IPS-15b (cell line): ENCODE measurements around the gene ZDHHC21.
"Not testable (repeated sequence)": the region's sequence is repeated elsewhere in the genome, so short reads cannot be mapped to it uniquely, and the experiment has no call there.

Source experiments
- H3K27me3 ChIP-seq: one replicate; pipeline ENCODE4 v1.6.1; 2013; ENCODE audit warnings: low read length; ENCODE audit not compliant: control insufficient read depth, insufficient read depth
- H3K36me3 ChIP-seq: one replicate; pipeline ENCODE4 v1.6.1; 2013; ENCODE audit warnings: low read length; ENCODE audit not compliant: control insufficient read depth, insufficient read depth
- H3K4me1 ChIP-seq: one replicate; pipeline ENCODE4 v1.6.1; 2013; ENCODE audit warnings: mild to moderate bottlenecking, low read length; ENCODE audit not compliant: control insufficient read depth, insufficient read depth
- H3K4me3 ChIP-seq: one replicate; pipeline ENCODE4 v1.5.1; 2013; ENCODE audit warnings: low read depth, low read length
- H3K9ac ChIP-seq: one replicate; pipeline ENCODE4 v1.6.1; 2013; ENCODE audit warnings: low read depth, mild to moderate bottlenecking, low read length
- H3K9me3 ChIP-seq: one replicate; pipeline ENCODE4 v1.6.1; 2013; ENCODE audit warnings: mild to moderate bottlenecking, low read length; ENCODE audit not compliant: control insufficient read depth, insufficient read depth

Gene ZDHHC21

DNA sequence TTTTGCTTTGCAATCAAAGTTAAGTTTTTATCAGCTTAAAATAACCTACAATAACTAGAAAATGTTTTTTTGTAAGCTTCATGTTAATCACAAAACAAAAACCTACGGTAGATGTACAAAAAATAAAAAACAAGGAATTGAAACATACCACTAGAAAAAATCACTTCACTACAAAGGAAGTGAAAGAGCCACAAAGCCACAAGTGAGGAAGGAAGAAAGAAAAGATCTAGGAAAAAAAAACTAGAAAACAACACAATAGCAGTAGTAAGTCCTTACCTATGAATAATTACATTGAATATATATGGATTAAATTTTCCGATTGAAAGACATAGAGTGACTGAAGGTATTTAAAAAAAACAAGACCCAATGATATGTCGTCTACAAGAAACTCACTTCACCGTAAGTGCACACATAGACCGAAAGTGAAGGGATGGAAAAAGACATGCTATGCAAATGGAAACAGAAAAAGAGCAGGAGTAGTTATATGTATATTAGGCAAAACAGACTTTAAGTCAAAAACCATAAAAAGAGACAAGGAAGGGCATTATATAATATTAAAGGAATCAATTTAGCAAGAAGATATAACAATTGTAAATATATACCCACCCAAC, 13.4 kb upstream of the ZDHHC21 start:
- Histone ChIP-seq H3K36me3 (no peaks in the 10 kb centered on the region), H3K4me1 (no peaks in the 10 kb centered on the region), H3K9me3 (no peaks in the 10 kb centered on the region), H3K4me3 (no peak overlapping the region), H3K27me3 (no peaks in the 10 kb centered on the region), H3K9ac (no peak overlapping the region)

- no peak overlapping the region for H3K9ac ChIP-seq
- no peaks in the 10 kb centered on the region for H3K27me3 ChIP-seq
- H3K9me3 ChIP-seq, result no peaks in the 10 kb centered on the region
- H3K4me3 ChIP-seq, result no peak overlapping the region
- no peaks in the 10 kb centered on the region for H3K4me1 ChIP-seq
- no peaks in the 10 kb centered on the region for H3K36me3 ChIP-seq
Observed at GRCh38 chr9:14705079-14705478, 11.8 kb upstream of the ZDHHC21 start.

DNA sequence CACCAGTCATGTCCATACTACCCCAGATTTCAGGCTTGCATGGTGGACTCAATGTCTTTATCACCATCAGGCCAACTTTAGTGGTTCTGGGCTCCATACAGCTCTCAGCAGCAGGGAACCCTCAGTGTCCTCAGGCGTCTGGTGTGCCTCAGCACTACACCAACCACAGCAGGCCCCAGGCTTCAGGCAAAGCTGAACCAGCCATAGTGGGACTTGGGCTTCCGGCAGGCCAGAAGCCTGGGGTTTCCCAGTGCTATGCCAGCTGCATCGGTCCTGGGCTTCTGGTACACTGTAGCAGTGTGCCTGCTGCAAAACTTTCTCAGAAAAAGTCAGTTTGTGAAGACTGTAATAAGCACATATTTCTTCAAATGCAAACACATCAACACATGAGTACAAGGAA, 11.0 kb upstream of the ZDHHC21 start:
- no peak overlapping the region for H3K4me3 ChIP-seq
- no peaks in the 10 kb centered on the region for H3K27me3 ChIP-seq
- H3K9ac ChIP-seq, result no peak overlapping the region
- H3K4me1 ChIP-seq, result no peaks in the 10 kb centered on the region
- H3K9me3 ChIP-seq, result no peaks in the 10 kb centered on the region
- H3K36me3 ChIP-seq, result no peaks in the 10 kb centered on the region

DNA sequence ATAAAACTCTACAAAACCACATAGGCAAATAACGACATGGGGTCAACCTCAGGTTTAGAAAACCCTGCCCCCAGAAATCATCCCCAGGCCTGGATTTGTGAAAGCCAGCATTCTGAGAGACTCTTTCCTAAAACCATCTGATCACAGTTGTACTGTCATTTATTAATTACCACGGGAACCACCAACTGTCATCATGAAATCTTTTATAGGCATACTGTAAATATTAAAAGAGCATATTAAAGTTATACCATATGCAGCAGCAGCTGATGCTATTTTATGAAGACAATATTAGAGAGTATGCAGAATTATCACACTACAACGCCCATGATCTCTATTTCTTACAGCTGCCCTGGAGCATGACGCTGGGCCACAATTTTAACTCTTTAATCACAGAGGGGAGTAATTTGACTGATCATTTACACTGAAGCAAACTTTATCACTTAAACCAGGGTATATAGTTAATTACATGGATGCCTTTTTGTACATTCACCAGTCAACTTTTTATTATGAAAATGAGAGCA, 9.0 kb upstream of the ZDHHC21 start:
- peaks cover under 1% of the 10 kb centered on the region for H3K27me3 ChIP-seq
- no peak overlapping the region for H3K9ac ChIP-seq
- H3K4me3 ChIP-seq, result no peak overlapping the region
- H3K9me3 ChIP-seq, result no peaks in the 10 kb centered on the region
- H3K36me3 ChIP-seq, result no peaks in the 10 kb centered on the region
- H3K4me1 ChIP-seq, result no peaks in the 10 kb centered on the region

DNA sequence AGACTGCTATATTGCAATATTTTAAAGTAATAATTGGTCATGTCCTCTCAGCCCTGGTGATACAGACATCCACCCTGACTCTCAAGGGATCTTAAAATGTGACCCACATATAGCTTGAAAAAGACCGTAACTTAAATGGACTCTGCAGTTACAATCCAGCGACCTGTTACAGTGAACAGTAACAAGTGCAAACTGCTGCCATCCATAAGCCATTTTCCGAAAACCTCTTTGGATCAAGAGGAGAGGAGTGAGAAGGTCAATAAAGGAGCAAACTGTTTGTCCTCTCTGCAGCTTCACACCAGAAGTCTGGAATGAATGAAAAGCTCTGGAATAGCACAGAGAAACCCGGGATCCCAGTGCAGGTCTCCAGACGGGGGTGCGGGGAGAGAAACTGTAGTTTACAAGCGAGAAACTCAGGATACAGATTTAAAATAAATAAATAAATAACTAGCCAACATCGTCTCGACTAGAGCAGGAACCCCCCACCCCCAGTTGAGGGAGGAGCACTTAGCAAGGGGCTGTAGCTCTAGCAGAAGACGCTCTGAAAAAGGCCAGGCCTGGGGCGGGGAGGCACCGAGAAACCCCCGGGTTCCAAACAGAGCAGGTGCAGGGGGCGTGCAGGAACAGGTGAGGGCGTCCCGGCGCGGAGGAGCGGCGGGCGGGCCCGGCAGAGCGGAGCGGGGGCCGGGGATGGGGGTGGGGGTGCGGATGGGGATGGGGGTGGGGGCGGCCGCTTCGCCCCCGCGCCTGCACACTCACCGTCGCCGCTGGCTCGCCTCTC, 572 bp downstream of the ZDHHC21 start:
- no peaks in the 10 kb centered on the region for H3K9me3 ChIP-seq
- H3K27me3 ChIP-seq, result peaks cover 10% of the 10 kb centered on the region
- peak overlapping the region; percentile 78 for H3K4me3 ChIP-seq
- no peaks in the 10 kb centered on the region for H3K36me3 ChIP-seq
- H3K4me1 ChIP-seq, result no peaks in the 10 kb centered on the region
- H3K9ac ChIP-seq, result no peak overlapping the region

GRCh38 chr9:14690948-14691730, 2.1 kb downstream of the ZDHHC21 start:
- H3K4me3 ChIP-seq, result no peak overlapping the region
- H3K9me3 ChIP-seq, result no peaks in the 10 kb centered on the region
- H3K36me3 ChIP-seq, result no peaks in the 10 kb centered on the region
- no peak overlapping the region for H3K9ac ChIP-seq
- H3K4me1 ChIP-seq, result no peaks in the 10 kb centered on the region
- H3K27me3 ChIP-seq, result peaks cover 8% of the 10 kb centered on the region

- H3K9me3 ChIP-seq, result no peaks in the 10 kb centered on the region
- H3K36me3 ChIP-seq, result no peaks in the 10 kb centered on the region
- no peaks in the 10 kb centered on the region for H3K27me3 ChIP-seq
- no peak overlapping the region for H3K9ac ChIP-seq
- H3K4me1 ChIP-seq, result no peaks in the 10 kb centered on the region
- H3K4me3 ChIP-seq, result no peak overlapping the region
Observed at GRCh38 chr9:14687042-14687719, 6.1 kb downstream of the ZDHHC21 start.

- H3K27me3 ChIP-seq, result no peaks in the 10 kb centered on the region
- H3K9ac ChIP-seq, result no peak overlapping the region
- H3K9me3 ChIP-seq, result no peaks in the 10 kb centered on the region
- H3K36me3 ChIP-seq, result no peaks in the 10 kb centered on the region
- no peaks in the 10 kb centered on the region for H3K4me1 ChIP-seq
- no peak overlapping the region for H3K4me3 ChIP-seq
Observed at GRCh38 chr9:14686168-14686567, 7.1 kb downstream of the ZDHHC21 start.

GRCh38 chr9:14682616-14683015, 10.6 kb downstream of the ZDHHC21 start:
- H3K9ac ChIP-seq, H3K27me3 ChIP-seq, H3K4me3 ChIP-seq, H3K9me3 ChIP-seq, H3K4me1 ChIP-seq, H3K36me3 ChIP-seq: not testable (repeated sequence)

GRCh38 chr9:14678776-14679175, 14.5 kb downstream of the ZDHHC21 start:
- no peak overlapping the region for H3K9ac ChIP-seq
- H3K9me3 ChIP-seq, result no peaks in the 10 kb centered on the region
- no peak overlapping the region for H3K4me3 ChIP-seq
- no peaks in the 10 kb centered on the region for H3K36me3 ChIP-seq
- H3K4me1 ChIP-seq, result no peaks in the 10 kb centered on the region
- H3K27me3 ChIP-seq, result no peaks in the 10 kb centered on the region

DNA sequence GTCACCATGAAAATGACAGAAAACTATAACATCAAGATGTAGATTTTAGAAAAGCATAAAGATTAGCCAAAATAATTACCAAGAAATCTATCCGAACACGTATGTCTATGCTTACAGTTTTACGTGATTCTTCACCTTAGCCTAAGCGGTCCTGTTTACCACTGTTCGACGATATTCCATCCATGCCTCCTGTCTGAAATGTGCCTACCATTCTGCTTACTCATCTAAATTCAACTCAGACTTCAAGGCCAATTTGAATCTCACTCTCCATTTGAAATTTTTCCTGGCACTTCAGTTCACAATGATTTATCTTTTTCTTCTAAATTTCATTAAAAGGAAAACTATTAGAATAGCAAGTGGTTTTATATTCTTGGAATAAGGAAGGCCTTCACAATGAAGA, 15.4 kb downstream of the ZDHHC21 start:
- Histone ChIP-seq H3K27me3 (no peaks in the 10 kb centered on the region), H3K9me3 (no peaks in the 10 kb centered on the region), H3K4me1 (no peaks in the 10 kb centered on the region), H3K4me3 (no peak overlapping the region), H3K36me3 (no peaks in the 10 kb centered on the region), H3K9ac (no peak overlapping the region)
